ENCODE results near the gene MRPL32. TPM values are rescaled to one million over a fixed set of nuclear protein-coding genes. Genes with fewer than 3 reads are reported as not detected.

The MRPL32 gene
- total RNA-seq, 1 donor from 2014 or later: 53.5 TPM

GRCh38 chr7:42967391-42967790 lies 35.2 kb downstream of the MRPL32 start:
- DNase-seq (ENCODE audit: low spot score in 2 of 2, unreplicated experiment in 2 of 2): no peak
- Mint-ChIP-seq H3K4me3 (no peak overlapping the region), H3K9me3 (peaks cover 8% of the 10 kb centered on the region), H3K27ac (no peak overlapping the region), H3K27me3 (ENCODE audit: low read depth) (no peaks in the 10 kb centered on the region), H3K4me1 (peaks cover 6% of the 10 kb centered on the region), H3K36me3 (no peaks in the 10 kb centered on the region)
- no peak for TF ChIP-seq CTCF (IDR thresholded peaks at IDR 0.05; ENCODE audit: unreplicated experiment)

- Mint-ChIP-seq H3K27me3 (ENCODE audit: low read depth) (peaks cover 7% of the 10 kb centered on the region), H3K27ac (peak overlapping the region; percentile 22), H3K4me1 (peaks cover 10% of the 10 kb centered on the region), H3K36me3 (no peaks in the 10 kb centered on the region), H3K9me3 (peaks cover 8% of the 10 kb centered on the region), H3K4me3 (no peak overlapping the region)
- no peak for TF ChIP-seq CTCF (IDR thresholded peaks at IDR 0.05; ENCODE audit: unreplicated experiment)
- DNase-seq (ENCODE audit: low spot score in 2 of 2, unreplicated experiment in 2 of 2): no peak
Measured at GRCh38 chr7:42972699-42973500, 40.7 kb downstream of the MRPL32 start.

- DNase-seq (ENCODE audit: low spot score in 2 of 2, unreplicated experiment in 2 of 2): no peak
- Mint-ChIP-seq H3K36me3 (no peaks in the 10 kb centered on the region), H3K27me3 (ENCODE audit: low read depth) (peaks cover 21% of the 10 kb centered on the region), H3K27ac (no peak overlapping the region), H3K9me3 (no peaks in the 10 kb centered on the region), H3K4me3 (no peak overlapping the region), H3K4me1 (peaks cover 12% of the 10 kb centered on the region)
- no peak for TF ChIP-seq CTCF (IDR thresholded peaks at IDR 0.05; ENCODE audit: unreplicated experiment)
Measured at GRCh38 chr7:42976371-42976770, 44.2 kb downstream of the MRPL32 start.

- TF ChIP-seq CTCF (IDR thresholded peaks at IDR 0.05; ENCODE audit: unreplicated experiment): no peak
- DNase-seq (ENCODE audit: low spot score in 2 of 2, unreplicated experiment in 2 of 2): no peak
- no peak overlapping the region for H3K27ac Mint-ChIP-seq
- H3K36me3 Mint-ChIP-seq: no peaks in the 10 kb centered on the region
- peaks cover 21% of the 10 kb centered on the region for H3K27me3 Mint-ChIP-seq (ENCODE audit: low read depth)
- peaks cover 2% of the 10 kb centered on the region for H3K9me3 Mint-ChIP-seq
- H3K4me3 Mint-ChIP-seq: no peak overlapping the region
- H3K4me1 Mint-ChIP-seq: peaks cover 6% of the 10 kb centered on the region
Measured at GRCh38 chr7:42978496-42978895, 46.3 kb downstream of the MRPL32 start.

GRCh38 chr7:42980084-42980483 lies 47.9 kb downstream of the MRPL32 start:
- peaks cover 6% of the 10 kb centered on the region for H3K4me1 Mint-ChIP-seq
- H3K27me3 Mint-ChIP-seq (ENCODE audit: low read depth): peaks cover 18% of the 10 kb centered on the region
- H3K4me3 Mint-ChIP-seq: no peak overlapping the region
- no peak for TF ChIP-seq CTCF (IDR thresholded peaks at IDR 0.05; ENCODE audit: unreplicated experiment)
- H3K9me3 Mint-ChIP-seq: peaks cover 16% of the 10 kb centered on the region
- no peak overlapping the region for H3K27ac Mint-ChIP-seq
- DNase-seq (ENCODE audit: low spot score in 2 of 2, unreplicated experiment in 2 of 2): no peak
- H3K36me3 Mint-ChIP-seq: no peaks in the 10 kb centered on the region
